Stimulated activated naive CD8-positive, alpha-beta T cell treated with anti-CD3 and anti-CD28 coated beads, Interleukin-15, Interleukin-2, amounts not matched to agents 100 ng/mL and 50 ng/mL, for 24 hours (primary cell): ENCODE results near the gene EIF1.

Experiments used
- H3K27ac Mint-ChIP-seq: one replicate; pipeline ENCODE4 v1.8.0; 2021; ENCODE audit warnings: mild to moderate bottlenecking, mixed read lengths
- H3K27me3 Mint-ChIP-seq: one replicate; pipeline ENCODE4 v1.8.0; 2021; ENCODE audit warnings: mixed read lengths
- H3K36me3 Mint-ChIP-seq: one replicate; pipeline ENCODE4 v1.8.0; 2021; ENCODE audit warnings: low read depth, mixed read lengths
- H3K4me1 Mint-ChIP-seq: one replicate; pipeline ENCODE4 v1.8.0; 2021; ENCODE audit warnings: low read depth, mixed read lengths
- H3K4me3 Mint-ChIP-seq: one replicate; pipeline ENCODE4 v1.8.0; 2021; ENCODE audit warnings: mild to moderate bottlenecking, mixed read lengths
- H3K9me3 Mint-ChIP-seq: one replicate; pipeline ENCODE4 v1.8.0; 2021; ENCODE audit warnings: mixed read lengths

The EIF1 gene

DNA sequence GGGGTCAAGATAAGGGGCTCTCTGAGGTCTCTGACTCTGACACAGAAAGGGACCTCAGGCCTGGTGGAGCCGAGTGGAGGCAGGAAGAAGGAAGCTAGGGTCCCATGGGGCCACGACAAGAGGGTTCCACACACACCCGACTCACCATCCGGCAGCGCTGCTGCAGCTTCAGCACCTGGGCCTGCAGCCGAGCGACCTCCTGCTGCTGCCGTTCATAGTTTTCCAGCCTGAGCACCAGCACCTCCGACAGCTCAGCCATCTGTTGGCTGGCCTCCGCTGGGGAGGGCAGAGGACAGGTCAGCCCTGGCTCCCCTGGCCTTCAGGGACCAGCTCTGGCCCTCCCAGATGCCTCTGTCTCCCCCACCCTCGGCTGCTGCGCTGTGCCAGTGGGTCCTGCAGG lies 39.4 kb downstream of the EIF1 start:
- Mint-ChIP-seq H3K9me3 (no peaks in the 10 kb centered on the region), H3K4me3 (no peak overlapping the region), H3K4me1 (no peaks in the 10 kb centered on the region), H3K36me3 (no peaks in the 10 kb centered on the region), H3K27me3 (peaks cover 24% of the 10 kb centered on the region), H3K27ac (no peak overlapping the region)

DNA sequence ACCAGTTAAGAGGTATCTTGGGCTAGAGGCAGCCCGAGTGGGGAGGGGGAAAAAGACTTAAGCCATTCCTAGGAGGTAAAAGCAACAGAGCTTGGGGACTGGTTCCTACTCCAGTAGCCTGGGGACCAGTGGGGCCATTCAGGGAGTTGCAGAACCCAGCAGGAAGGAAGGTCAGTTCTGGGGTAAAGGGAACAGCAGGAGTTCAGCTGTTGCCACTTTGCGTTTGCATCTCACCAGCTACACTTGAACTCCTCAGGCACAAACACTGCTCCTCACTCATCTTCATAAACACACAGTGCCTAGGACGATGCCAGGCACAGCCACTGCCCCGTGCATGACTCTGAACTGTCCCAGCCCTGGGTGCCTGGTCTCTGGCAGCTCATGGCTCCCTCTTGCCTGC lies 41.8 kb downstream of the EIF1 start:
- Mint-ChIP-seq H3K27me3 (peaks cover 31% of the 10 kb centered on the region), H3K4me1 (peaks cover 3% of the 10 kb centered on the region), H3K36me3 (no peaks in the 10 kb centered on the region), H3K4me3 (no peak overlapping the region), H3K9me3 (no peaks in the 10 kb centered on the region), H3K27ac (no peak overlapping the region)

DNA sequence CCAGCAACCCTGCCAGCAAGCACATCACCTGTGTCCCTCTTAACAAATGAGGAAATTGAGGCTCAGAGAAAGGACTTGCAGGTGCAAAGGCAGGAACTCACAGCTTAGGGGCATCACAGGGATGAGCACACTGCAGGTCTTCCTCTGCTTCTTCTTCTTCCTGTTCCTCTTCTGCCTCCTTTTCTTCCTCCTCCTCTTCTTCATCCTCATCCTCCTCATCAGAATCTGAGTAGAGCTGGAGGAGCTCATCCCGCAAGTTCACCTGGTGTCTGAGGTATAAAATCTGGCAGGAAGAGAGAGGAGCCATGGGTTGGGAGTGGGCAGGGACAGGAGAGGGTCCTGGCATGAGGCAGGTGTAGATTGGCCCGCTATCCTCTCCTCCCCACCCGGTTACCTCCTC lies 43.2 kb downstream of the EIF1 start:
- H3K27me3 Mint-ChIP-seq = peaks cover 44% of the 10 kb centered on the region
- no peak overlapping the region for H3K27ac Mint-ChIP-seq
- H3K4me1 Mint-ChIP-seq = peaks cover 3% of the 10 kb centered on the region

DNA sequence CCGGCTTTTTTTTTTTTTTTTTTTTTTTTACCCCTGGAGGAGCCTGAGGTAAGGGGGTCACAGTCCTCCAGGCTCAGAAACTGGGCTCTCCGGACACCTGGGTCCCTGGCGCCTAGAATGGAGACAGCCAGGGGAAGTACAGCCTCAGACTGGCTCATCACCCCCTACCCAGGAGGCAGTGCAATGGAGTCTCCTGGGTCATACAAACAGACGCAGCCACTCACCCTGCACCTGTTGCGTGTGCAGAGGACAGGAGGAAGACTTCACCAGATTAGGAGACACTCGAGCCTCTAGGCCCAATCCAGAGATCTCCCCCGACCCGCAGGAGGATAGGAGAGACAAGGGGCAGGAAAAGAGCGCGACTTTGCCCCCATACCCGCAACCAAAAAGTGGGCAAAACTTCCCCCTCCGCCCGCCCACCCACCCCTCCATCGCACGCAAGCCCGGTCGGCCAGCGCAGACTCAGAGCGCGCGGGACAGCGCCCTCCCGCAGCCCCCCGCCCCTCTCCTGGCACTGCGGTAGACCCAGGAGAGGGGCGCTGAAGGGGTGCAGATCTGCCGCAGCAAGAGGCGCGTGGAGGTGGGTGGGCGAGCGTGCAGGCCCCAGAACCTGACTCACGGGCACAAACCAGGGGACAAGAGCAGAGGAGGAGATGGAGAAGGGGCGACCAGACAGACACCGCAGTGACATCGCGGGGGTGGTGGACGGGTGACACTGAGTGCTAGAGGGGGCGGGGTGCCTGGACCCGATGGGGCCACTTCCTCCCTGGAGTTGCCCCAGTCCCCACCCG lies 44.9 kb downstream of the EIF1 start:
- peaks cover 3% of the 10 kb centered on the region for H3K4me1 Mint-ChIP-seq
- no peak overlapping the region for H3K27ac Mint-ChIP-seq
- H3K36me3 Mint-ChIP-seq = no peaks in the 10 kb centered on the region
- peaks cover 55% of the 10 kb centered on the region for H3K27me3 Mint-ChIP-seq
- no peaks in the 10 kb centered on the region for H3K9me3 Mint-ChIP-seq
- H3K4me3 Mint-ChIP-seq = no peak overlapping the region

More for the DNA sequence above, 43.2 kb downstream of the EIF1 start:
- H3K36me3 Mint-ChIP-seq = no peaks in the 10 kb centered on the region
- H3K4me3 Mint-ChIP-seq = no peak overlapping the region
- no peaks in the 10 kb centered on the region for H3K9me3 Mint-ChIP-seq

GRCh38 chr17:41734139-41734948 lies 45.7 kb downstream of the EIF1 start, which contains the start of gene HAP1:
Gene HAP1 (minus strand): TSS chr17:41734643. CDS start chr17:41734634, 9 bp downstream.
- Mint-ChIP-seq H3K4me1 (peaks cover 3% of the 10 kb centered on the region), H3K27ac (no peak within 1 kb of the TSS), H3K27me3 (peaks cover 55% of the 10 kb centered on the region), H3K9me3 (no peaks in the 10 kb centered on the region), H3K36me3 (no peaks in the 10 kb centered on the region), H3K4me3 (no peak within 1 kb of the TSS)

GRCh38 chr17:41734949-41735313 lies 46.2 kb downstream of the EIF1 start:
- peaks cover 3% of the 10 kb centered on the region for H3K4me1 Mint-ChIP-seq
- peaks cover 55% of the 10 kb centered on the region for H3K27me3 Mint-ChIP-seq
- no peak overlapping the region for H3K4me3 Mint-ChIP-seq
- H3K36me3 Mint-ChIP-seq = no peaks in the 10 kb centered on the region
- no peaks in the 10 kb centered on the region for H3K9me3 Mint-ChIP-seq
- no peak overlapping the region for H3K27ac Mint-ChIP-seq

DNA sequence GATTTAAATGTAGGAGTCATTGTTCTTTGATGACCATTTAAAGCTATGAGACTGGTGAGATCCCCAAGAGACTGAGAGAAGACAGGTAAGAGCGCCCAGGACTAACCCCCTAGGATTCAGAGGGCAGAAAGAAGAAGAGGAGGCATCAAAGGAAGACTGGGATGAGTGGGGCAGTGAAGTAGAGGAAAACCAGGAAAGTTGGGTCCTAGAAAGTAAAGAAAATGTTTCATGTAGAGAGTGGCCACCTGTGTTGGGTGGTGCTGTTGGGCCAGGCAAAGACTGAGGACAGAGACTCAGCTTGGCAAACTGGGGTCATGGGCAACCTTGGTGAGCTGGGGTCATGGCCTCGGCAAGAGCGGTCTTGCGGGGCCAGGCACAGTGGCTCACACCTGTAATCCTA lies 47.1 kb downstream of the EIF1 start:
- Mint-ChIP-seq H3K27ac (no peak overlapping the region), H3K36me3 (no peaks in the 10 kb centered on the region), H3K9me3 (no peaks in the 10 kb centered on the region), H3K4me1 (peaks cover 3% of the 10 kb centered on the region), H3K27me3 (peaks cover 55% of the 10 kb centered on the region), H3K4me3 (no peak overlapping the region)

DNA sequence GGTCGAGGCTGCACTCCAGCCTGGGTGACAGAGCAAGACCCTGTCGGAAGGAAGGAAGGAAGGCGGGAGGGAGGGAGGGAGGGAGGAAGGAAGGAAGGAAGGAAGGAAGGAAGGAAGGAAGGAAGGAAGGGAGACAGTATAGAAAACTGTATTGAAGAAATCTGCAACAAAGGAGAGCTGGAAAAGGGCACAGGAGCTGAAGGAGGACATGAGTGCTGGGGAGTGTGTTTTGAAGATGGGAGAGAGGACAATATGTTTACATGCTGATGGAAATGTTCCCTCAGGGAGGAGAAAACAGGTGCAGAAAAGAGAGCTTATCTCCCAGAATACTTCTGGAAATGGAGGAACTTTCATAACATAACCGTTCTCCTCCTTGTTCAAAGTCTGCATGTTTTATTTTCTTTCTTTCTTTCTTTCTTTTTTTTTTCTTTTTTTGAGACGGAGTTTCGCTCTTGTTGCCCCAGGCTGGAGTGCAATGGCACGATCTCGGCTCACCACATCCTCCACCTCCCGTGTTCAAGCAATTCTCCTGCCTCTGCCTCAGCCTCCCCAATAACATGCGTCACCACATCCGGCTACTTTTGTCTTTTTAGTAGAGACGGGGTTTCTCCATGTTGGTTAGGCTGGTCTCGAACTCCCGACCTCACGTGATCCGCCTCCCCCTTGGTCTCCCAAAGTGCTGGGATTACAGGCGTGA lies 48.4 kb downstream of the EIF1 start:
- peaks cover 3% of the 10 kb centered on the region for H3K4me1 Mint-ChIP-seq
- no peaks in the 10 kb centered on the region for H3K9me3 Mint-ChIP-seq
- peaks cover 42% of the 10 kb centered on the region for H3K27me3 Mint-ChIP-seq
- H3K4me3 Mint-ChIP-seq = no peak overlapping the region
- no peak overlapping the region for H3K27ac Mint-ChIP-seq
- no peaks in the 10 kb centered on the region for H3K36me3 Mint-ChIP-seq

GRCh38 chr17:41737680-41738023 lies 49.0 kb downstream of the EIF1 start:
- Mint-ChIP-seq H3K36me3 (no peaks in the 10 kb centered on the region), H3K9me3 (no peaks in the 10 kb centered on the region), H3K4me3 (no peak overlapping the region), H3K27me3 (peaks cover 37% of the 10 kb centered on the region), H3K27ac (no peak overlapping the region), H3K4me1 (peaks cover 3% of the 10 kb centered on the region)

GRCh38 chr17:41738077-41738800 lies 49.6 kb downstream of the EIF1 start:
- H3K4me1 Mint-ChIP-seq = peaks cover 3% of the 10 kb centered on the region
- no peaks in the 10 kb centered on the region for H3K36me3 Mint-ChIP-seq
- H3K4me3 Mint-ChIP-seq = no peak overlapping the region
- H3K27me3 Mint-ChIP-seq = peaks cover 35% of the 10 kb centered on the region
- H3K9me3 Mint-ChIP-seq = no peaks in the 10 kb centered on the region
- H3K27ac Mint-ChIP-seq = no peak overlapping the region

DNA sequence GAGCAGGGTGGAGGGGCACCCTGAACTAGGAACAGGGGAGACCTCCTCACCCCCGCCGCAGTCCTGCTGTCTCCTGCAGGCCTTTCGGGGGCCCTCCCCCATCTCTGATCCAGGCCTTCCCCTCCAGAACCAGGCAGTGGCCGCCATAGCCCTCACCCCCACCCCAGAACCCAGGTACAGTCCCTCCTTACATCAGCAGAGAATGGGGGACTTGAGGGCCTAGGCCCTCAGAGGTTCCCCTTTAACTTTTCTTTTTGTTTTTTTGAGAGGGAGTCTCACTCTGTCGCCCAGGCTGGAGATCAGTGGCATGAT lies 50.1 kb downstream of the EIF1 start:
- no peaks in the 10 kb centered on the region for H3K36me3 Mint-ChIP-seq
- H3K27ac Mint-ChIP-seq = no peak overlapping the region
- no peak overlapping the region for H3K4me3 Mint-ChIP-seq
- H3K9me3 Mint-ChIP-seq = no peaks in the 10 kb centered on the region
- no peaks in the 10 kb centered on the region for H3K4me1 Mint-ChIP-seq
- H3K27me3 Mint-ChIP-seq = peaks cover 29% of the 10 kb centered on the region

DNA sequence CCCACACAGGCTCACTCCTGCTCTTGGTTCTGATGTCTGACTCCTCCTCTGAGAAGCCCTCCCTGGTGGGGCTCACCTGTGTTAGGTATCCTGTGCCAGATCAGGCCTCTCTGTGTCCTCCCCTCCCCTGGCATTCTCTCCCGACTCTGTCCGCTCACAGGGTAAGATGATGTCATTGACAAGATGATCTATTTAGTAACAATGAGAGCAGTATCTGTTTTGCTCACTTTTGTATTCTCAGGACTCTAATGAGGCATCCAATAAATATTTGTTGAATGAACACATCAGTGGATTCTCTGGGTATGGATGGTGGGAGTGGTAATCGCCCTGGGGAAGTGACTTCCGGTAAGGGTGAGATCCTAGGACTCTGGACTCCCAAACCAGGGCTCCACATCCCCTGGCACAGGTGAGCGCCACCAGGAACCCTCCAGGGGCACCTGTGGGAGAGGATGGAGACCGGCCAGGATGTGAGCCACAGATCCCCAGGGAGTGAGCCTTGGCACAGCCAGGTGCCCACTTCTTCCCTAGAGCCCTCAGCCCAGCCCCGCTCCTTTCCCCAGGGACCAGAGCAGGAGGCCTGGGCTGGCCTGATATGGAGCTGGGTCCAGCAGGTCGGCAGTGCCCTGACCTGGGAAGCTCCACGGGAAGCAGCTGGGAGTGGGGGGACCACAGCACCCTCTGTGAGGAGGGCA lies 51.1 kb downstream of the EIF1 start:
- H3K36me3 Mint-ChIP-seq = no peaks in the 10 kb centered on the region
- H3K4me1 Mint-ChIP-seq = no peaks in the 10 kb centered on the region
- peaks cover 28% of the 10 kb centered on the region for H3K27me3 Mint-ChIP-seq

GRCh38 chr17:41740506-41740905 lies 51.8 kb downstream of the EIF1 start:
- no peaks in the 10 kb centered on the region for H3K36me3 Mint-ChIP-seq
- H3K4me3 Mint-ChIP-seq = no peak overlapping the region
- peaks cover 23% of the 10 kb centered on the region for H3K27me3 Mint-ChIP-seq
- H3K9me3 Mint-ChIP-seq = no peaks in the 10 kb centered on the region
- H3K27ac Mint-ChIP-seq = no peak overlapping the region
- H3K4me1 Mint-ChIP-seq = no peaks in the 10 kb centered on the region

More for the DNA sequence above, 51.1 kb downstream of the EIF1 start:
- no peaks in the 10 kb centered on the region for H3K9me3 Mint-ChIP-seq
- H3K27ac Mint-ChIP-seq = no peak overlapping the region
- no peak overlapping the region for H3K4me3 Mint-ChIP-seq

DNA sequence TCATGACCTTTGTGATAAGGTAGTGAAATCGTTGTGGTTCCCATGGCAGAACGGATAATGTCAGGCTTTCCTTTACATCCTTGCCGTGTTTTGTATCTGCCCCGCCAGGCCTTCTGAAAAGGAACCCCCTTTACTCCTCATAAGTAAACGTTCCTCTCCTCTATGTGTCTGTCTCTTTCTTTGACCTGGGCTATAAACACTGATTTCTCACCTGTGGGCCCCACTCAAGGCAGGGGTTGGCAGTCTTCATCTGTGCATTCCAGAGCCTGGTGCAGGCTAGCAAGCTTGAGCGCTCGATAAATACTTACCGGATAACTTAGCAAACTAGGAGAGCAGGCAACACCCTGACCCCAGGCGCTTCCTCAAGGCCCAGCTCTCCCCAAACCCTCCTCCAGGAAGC lies 53.0 kb downstream of the EIF1 start:
- H3K4me1 Mint-ChIP-seq = no peaks in the 10 kb centered on the region
- no peak overlapping the region for H3K4me3 Mint-ChIP-seq
- H3K27ac Mint-ChIP-seq = no peak overlapping the region
- H3K36me3 Mint-ChIP-seq = no peaks in the 10 kb centered on the region
- no peaks in the 10 kb centered on the region for H3K9me3 Mint-ChIP-seq
- H3K27me3 Mint-ChIP-seq = peaks cover 12% of the 10 kb centered on the region
